HG03280 (cell line): ENCODE measurements around the gene OR10V1.
"Not testable (repeated sequence)": the region's sequence is repeated elsewhere in the genome, so short reads cannot be mapped to it uniquely, and the experiment has no call there.

Source experiments
- ATAC-seq: cut with Tn5 transposase; IDR thresholded peaks from one replicate; pipeline ENCODE4 v1.9.1; 2021; ENCODE audit warnings: mild to moderate bottlenecking, moderate library complexity; ENCODE audit not compliant: unreplicated experiment

OR10V1 gene

DNA sequence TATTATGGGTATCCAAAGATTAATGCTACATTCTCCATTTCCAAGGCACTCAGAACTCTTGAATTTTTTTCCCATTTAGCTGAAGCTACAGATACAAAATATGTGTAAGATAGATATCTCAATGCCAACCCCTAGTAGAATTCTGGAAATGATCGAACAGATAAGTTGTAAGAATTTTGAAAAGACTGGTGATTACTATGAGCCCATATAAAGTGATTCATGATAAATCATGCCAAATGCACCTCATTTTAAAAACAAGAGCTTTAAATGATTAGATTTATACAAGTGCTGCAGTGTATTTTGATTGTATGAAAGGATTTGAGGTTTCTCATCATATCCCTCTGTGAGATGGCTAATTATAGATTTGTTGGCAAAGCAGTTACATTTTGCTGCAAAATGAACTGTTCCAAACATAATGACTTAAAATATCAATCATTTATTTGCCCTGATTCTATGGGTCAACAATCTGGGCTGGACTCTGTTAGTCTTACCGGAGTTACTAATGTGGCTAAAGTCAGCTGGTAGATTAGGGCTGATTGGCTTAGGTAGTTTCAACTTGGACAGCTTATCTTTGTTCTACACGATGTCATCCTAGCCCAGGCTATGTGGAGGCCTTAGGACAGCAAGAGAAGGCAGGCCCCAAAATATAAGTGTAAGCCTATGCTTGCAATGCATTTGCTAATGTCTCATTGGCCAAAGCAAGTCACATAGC is 3.4 kb downstream of the OR10V1 start:
- no peak for ATAC-seq

- ATAC-seq: no peak
Observed at GRCh38 chr11:59708537-59708936, 5.1 kb downstream of the OR10V1 start.

- no peak for ATAC-seq
Observed at GRCh38 chr11:59707371-59707770, 6.3 kb downstream of the OR10V1 start.

GRCh38 chr11:59706518-59707285 is 6.9 kb downstream of the OR10V1 start:
- ATAC-seq: no peak

DNA sequence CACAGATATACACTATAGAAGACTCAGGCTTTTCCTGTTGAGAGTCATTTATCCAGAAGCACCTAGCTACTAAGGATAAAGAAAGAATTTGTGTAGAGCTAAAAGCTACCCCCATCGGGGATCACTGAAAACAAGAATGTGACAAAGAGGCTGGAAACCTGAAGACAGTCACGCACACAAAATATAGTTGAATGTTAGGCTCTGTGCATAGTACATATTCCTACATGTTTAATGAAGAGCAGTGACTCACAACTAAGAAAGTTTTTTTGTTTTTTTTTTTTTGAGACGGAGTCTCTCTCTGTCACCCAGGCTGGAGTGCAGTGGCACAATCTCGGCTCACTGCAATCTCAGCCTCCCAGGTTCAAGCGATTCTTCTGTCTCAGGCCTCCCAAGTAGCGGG is 8.4 kb downstream of the OR10V1 start:
- ATAC-seq: no peak

- not testable (repeated sequence) for ATAC-seq
Observed at GRCh38 chr11:59703515-59703914, 10.1 kb downstream of the OR10V1 start.

- not testable (repeated sequence) for ATAC-seq
Observed at GRCh38 chr11:59700157-59700556, 13.5 kb downstream of the OR10V1 start.

DNA sequence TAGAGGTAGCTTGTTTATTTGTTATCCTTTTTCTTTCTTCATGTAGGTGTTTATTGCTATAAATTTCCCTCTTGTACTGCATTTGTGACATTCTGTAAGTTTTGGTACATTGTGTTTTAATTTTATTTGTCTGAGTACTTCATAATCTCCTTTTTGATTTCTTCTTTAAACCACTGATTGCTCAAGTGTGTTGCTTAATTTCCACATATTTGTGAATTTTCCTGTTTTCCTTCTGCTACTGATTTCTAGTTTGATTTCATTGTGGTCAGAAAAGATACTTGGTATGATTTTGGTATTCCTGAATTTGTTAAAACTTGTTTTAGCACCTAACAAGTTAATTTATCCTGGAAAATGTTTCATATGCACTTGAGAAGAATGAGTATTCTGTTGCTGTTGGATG is 15.1 kb downstream of the OR10V1 start:
- no peak for ATAC-seq

- no peak for ATAC-seq
Observed at GRCh38 chr11:59692915-59693314, 20.7 kb downstream of the OR10V1 start.

DNA sequence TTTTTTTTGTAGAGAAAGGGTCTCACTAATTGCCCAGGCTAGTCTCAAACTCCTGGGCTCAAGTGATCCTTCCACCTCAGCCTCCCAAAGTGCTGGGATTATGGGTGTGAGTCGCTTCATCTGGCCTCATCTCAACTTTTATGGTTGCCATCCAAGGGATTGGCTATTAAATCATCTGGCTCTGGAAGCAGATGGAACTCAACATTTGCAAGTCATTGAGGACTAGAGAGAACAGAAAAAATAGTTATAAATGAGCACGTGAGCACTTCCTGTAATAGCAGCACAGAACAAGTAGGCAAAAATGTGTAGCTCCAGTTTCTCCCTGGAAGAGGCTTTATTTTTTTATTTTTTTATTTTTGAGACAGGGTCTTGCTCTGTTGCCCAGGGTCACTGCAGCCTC is 22.5 kb downstream of the OR10V1 start:
- no peak for ATAC-seq

DNA sequence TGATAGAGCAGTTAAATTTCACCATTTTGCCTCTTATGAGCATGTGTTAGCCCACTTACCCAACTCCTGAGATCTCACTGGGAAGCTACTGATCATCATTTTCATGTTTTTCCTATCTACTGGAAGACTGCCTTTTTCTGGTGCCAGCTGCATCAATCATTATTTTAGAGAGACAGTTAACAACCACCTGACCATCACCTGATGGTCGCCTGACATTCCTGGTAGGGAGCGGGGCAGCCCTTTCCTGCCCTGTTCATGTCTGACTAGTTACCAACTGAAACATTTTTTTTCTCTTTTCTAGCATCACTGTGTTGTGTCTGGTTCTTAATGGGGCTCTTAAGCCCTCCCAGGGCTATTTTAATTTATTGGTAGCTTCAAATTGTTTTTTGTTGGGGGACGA is 24.6 kb downstream of the OR10V1 start:
- no peak for ATAC-seq

- not testable (repeated sequence) for ATAC-seq
Observed at GRCh38 chr11:59681260-59681725, 32.4 kb downstream of the OR10V1 start.

GRCh38 chr11:59680287-59681154 is 33.1 kb downstream of the OR10V1 start:
- peak; percentile 93 for ATAC-seq

- no peak for ATAC-seq
Observed at GRCh38 chr11:59679347-59679746, 34.3 kb downstream of the OR10V1 start.

DNA sequence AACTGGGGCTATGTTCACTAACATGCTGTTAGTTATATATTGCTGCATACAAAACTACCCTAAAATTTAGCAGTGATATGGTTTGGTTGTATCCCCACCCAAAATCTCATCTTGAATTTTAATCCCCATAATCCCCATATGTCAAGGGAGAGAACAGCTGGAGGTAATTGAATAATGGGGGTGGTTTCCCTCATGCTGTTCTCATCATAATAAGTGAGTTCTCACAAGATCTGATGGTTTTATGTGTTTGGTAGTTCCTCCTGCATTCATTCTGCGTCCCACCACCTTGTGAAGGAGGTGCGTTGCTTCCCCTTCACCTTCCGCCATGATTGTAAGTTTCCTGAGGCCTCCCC is 34.9 kb downstream of the OR10V1 start:
- ATAC-seq: no peak

DNA sequence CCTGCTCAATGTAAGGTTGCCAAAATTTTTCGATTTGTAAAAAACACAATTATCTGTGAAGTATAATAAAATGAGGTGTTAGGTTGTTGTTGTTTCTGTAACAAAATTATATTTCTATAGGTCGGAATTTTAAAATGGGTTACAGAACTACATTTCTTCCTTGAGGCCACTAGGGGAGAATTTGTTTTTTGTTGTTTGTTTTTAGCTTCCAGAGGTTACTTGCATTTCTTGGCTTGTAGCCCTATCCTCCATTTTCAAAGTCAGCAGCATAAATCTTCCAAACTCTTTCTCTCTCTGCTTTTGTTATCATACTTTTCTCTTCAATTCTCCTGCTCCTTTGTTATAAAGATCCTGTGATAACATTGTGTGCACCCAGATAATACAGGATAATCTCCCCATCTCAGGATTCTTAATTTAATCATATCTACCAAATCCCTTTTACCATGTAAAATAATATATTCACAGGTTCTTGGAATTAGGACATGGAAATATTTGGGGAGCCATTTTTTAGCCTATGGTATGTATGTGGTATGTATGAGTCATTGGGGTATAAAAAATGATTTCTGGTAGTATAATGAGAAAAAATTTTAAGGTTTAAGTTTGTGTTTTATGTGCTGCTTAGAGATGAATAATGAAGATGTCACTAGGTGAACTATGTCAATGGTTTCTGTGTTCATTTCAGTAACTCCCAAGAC is 35.4 kb downstream of the OR10V1 start:
- ATAC-seq: no peak

GRCh38 chr11:59676205-59676604 is 37.4 kb downstream of the OR10V1 start:
- no peak for ATAC-seq

GRCh38 chr11:59674291-59674690 is 39.4 kb downstream of the OR10V1 start:
- ATAC-seq: no peak

DNA sequence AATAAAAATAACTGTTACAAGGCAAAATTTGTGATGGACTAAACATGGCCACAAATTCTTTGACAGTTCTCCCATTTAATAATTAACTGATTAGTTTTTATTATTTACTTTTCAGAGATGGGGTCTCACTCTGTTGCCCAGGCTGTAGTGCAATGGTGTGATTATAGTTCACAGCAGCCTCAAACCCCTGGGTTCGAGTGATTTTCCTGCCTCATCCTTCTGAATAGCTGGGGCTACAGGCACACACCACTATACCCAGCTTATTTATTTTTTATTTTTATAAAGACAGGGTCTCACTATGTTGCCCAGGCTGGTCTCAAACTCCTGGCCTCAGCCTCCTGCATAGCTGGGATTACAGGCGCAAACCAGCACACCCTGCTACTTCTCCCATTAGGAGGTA is 40.4 kb downstream of the OR10V1 start:
- ATAC-seq: no peak

- ATAC-seq: no peak
Observed at GRCh38 chr11:59671471-59671870, 42.2 kb downstream of the OR10V1 start.

DNA sequence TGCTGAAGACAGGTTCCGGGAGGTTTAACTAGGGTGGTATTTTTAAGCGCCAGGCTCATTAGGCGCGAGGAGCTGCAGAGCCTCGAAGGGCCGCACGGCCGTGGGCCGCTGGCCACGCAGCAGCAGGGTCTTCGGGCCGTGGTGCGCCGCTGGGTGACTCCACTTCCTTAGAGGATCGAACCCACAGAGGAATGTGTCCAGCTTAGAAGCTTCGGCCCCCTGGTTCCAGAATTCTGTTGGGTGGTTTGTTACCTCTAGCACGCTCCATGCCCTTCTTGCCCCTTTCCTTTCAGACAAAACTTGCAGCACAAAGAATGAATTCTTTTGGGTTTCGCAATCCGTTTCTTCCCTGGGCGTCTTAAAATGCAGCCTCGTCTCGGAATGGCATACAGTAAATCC is 44.0 kb downstream of the OR10V1 start:
- ATAC-seq: no peak
